ENCODE measurements around the gene VN1R4.
"Not testable (repeated sequence)": the region's sequence is repeated elsewhere in the genome, so short reads cannot be mapped to it uniquely, and the experiment has no call there.

Gene VN1R4

DNA sequence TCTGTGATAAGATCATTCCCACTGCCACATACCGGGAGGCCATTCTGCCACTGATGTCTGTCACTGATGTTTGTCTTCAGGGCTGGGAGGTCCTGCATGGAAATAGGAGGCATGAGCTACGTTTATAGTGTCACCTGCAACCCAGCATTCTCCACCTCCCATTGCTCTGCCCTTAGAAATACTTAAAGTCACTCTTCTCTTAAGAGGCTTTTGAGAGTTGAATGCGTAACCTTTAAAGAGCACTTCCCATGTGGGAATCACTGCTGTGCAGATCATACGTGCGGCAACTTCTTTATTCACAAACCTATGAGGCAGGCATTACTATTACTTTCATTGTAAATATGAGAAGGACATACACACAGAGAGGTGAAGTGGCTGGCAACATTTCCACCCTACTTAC is at the start of gene VN1R4:
Gene VN1R4 (minus strand): TSS at position 101 of the 400 bp plus-strand sequence. CDS start 58 bp downstream, at position 43.
- not testable (repeated sequence) for DNase-seq (ENCODE audit: low spot score)

DNA sequence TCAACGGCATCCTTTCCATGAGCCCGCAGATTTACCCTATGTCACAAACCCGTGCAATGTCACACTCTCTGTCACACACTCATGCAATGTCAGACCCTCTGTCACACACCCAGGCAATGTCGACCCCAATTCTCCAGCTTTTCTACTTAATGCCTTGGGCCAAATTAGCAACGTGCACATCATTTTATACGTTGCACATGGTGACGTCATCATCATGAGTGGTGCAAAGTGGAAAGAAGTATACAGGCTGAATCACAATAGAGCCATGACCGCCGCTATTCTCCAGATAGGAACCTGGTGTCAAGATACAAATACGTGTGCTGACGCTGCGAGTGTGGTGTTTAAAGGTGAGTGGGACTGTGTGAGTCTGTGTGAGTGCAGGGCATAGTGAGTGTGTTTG is 44.4 kb upstream of the VN1R4 start:
- no peak for DNase-seq (ENCODE audit: low spot score)

DNA sequence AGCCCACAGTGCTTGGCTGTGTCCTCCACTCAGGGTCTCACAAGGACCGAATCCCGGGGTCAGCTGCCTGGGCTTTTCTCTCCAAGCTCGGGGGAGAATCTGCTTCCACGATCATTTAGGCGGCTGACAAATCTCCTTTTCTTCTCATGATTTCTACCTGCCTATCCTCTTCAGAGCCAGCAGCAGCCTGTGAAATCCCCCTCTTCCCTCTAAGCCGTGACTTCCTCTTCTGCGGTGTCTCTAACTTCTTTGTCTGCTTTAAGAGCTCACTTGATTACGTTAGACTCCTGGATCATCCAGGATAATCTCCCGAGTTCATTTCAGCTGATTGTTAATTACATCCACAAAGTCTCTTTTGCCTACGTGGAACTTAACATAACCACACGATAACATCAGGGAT is 43.5 kb upstream of the VN1R4 start:
- DNase-seq (ENCODE audit: low spot score), result no peak

GRCh38 chr19:53308339-53308811 is 40.9 kb upstream of the VN1R4 start:
- DNase-seq (ENCODE audit: low spot score), result no peak

- DNase-seq (ENCODE audit: low spot score), result not testable (repeated sequence)
These were observed 33.8 kb upstream of the VN1R4 start for GRCh38 chr19:53301341-53301740.

DNA sequence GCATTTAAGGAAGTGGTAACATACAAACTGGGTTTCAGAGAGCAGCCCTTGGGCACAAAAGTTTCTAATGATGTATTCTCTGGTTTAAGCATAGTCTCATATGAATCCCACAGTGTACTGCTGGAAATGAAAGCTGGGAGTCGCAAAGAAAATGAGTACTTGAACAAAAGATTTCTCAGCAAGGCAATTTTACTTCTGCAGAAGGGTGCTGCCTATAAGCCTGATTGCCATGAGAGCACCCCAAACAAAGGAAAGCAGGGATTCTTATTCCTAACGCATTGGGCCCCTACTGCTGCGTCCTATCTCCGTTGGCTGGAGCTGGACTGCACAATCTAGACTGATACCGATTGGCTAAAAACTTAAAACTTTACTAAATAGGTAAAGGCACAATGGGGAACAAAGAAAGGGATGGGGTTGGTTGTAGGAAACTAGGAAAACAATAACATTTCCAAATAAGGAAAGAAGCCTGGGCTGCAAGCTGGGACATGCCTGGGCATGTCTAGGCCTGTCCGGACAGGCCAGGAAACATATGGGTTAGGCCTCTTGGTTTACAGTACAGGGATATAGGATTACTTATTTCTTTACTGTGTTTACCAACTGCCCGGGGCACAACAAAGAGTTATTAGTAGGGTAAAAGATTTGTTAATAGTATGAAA is 27.4 kb upstream of the VN1R4 start:
- no peak for DNase-seq (ENCODE audit: low spot score)

GRCh38 chr19:53290758-53291549 is 23.4 kb upstream of the VN1R4 start:
- DNase-seq (ENCODE audit: low spot score), result no peak

GRCh38 chr19:53285087-53285486 is 17.6 kb upstream of the VN1R4 start:
- no peak for DNase-seq (ENCODE audit: low spot score)

DNA sequence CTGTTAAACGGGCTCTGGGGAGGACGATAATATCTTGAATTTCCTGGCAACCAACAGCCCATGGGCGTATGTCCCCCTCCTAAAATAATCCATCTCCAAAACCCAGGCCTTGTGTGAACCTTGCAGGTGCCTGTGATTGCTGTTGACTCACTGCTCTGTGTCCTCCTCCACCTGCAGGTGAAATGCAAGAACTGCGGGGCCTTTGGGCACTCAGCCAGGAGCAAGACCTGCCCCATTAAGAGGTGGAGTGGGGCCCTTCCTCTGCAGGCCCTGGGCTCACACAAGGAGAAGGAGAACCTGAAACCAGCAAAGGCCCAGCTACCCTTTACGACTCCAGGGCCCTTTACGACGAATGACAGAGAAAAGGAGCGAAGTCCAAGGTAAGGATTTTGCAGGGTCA is 14.4 kb upstream of the VN1R4 start:
- not testable (repeated sequence) for DNase-seq (ENCODE audit: low spot score)

DNA sequence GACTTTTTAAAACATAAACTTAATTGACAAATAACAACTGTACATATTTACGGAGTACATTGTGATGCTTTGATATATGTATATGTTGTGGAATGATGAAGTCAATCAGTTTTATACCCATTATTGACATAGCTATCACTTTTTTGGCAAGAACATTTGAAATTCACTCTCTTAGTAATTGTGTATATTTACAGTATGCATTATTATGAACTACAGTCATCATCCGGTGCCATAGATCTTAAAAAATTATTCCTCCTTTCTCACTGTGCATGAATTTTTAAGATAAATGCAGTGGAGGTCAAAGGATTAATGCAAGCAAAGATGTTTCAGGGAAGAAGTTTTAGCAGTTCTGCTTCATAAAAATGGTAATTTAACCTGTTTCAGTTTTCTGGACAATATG is 8.0 kb upstream of the VN1R4 start:
- no peak for DNase-seq (ENCODE audit: low spot score)

GRCh38 chr19:53272044-53272443 is 4.5 kb upstream of the VN1R4 start:
- no peak for DNase-seq (ENCODE audit: low spot score)

- DNase-seq (ENCODE audit: low spot score), result not testable (repeated sequence)
These were observed 2.3 kb upstream of the VN1R4 start for GRCh38 chr19:53269861-53270260.

GRCh38 chr19:53257715-53258342 is 9.7 kb downstream of the VN1R4 start, which contains the start of gene VN1R2:
VN1R2 (plus strand) TSS chr19:53258292; CDS start chr19:53258376, 84 bp downstream.
- DNase-seq (ENCODE audit: low spot score), result not testable (repeated sequence)

DNA sequence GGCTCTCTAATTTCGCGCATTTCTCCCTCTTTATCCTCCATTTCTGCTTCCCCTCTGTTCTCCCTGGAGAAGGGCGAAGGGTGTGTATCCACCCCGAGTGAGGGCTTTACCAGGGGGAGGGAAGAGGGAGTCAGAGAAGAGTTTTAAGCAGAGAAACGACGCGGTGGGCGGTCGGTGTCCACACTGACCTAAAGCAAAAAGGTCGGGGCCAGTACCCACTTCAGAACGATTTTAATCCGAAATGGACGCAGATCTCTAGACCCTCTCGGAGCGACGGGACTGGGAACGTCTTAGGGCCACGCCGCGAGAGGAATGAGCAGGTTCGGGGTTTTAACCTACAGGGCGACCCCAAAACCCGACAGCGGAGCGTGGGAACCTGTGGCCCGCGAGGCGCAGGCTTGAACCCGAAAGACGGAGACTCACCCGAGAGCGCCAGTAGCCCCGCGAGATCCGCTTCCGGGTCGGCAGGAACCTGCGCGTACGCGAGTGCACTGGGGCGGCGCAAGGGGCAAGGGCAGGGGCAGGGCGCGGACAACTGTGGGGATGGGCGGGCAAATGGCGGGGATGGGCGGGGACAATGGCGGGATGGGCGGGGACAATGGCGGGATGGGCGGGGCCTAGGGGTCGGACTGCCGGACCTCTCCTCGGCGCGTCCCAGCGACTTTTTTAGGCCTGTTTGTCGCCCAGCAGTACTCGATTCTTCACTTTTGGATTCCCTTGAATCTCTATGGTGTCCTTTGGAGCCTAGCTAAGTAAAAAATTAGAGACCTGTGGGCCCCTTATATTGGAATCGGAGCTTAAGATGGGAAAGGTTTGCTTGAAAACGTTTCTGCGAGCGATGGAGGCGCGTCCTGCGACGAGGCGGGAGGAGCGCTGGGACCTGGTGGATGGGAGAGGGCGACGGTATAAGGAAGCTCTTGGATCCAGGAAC is 12.8 kb downstream of the VN1R4 start, which contains the start of gene ZNF677:
Gene ZNF677 (minus strand): TSS at position 463 of the 931 bp plus-strand sequence. CDS start 3,323 bp downstream, outside the sequence.
- DNase-seq (ENCODE audit: low spot score), result no peak

GRCh38 chr19:53246498-53246897 is 21.0 kb downstream of the VN1R4 start:
- DNase-seq (ENCODE audit: low spot score), result no peak

DNA sequence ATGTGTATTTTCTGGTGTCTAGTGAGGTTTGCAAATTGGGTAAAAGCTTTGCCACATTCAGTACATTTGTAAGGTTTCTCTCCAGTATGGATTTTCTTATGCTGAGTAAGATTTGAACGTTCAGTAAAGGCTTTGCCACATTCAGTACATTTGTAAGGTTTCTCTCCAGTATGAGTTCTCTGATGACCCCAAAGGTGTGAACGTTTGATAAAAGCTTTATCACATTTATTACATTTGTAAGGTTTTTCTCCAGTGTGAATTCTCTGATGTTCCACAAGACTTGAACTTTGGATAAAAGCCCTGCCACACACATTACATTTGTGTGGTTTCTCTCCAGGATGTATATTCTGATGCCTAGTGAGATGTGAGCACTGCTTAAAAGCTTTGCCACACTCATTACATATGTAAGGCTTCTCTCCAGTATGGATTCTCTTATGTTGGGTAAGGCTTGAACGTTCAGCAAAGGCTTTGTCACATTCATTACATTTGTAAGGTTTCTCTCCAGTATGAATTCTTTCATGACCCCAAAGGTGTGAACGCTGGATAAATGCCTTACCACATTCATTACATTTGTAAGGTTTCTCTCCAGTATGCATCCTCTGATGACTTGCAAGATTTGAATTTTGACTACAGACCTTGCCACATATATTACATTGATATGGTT is 30.3 kb downstream of the VN1R4 start:
- DNase-seq (ENCODE audit: low spot score), result no peak

GRCh38 chr19:53224606-53225005 is 42.9 kb downstream of the VN1R4 start:
- no peak for DNase-seq (ENCODE audit: low spot score)

DNA sequence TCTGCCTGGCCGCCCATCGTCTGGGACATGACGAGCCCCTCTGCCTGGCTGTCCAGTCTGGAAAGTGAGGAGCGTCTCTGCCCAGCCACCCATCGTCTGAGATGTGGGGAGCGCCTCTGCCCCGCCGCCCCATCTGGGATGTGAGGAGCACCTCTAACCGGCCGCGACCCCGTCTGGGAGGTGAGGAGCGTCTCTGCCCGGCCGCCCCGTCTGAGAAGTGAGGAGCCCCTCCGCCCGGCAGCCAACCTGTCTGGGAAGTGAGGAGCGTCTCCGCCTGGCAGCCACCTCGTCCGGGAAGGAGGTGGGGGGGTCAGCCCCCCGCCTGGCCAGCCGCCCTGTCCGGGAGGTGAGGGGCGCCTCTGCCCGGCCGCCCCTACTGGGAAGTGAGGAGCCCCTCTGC is 44.8 kb downstream of the VN1R4 start:
- DNase-seq (ENCODE audit: low spot score), result not testable (repeated sequence)
